MM.1S (cell line): ENCODE results near the gene HTR2B.

Experiments used
- DNase-seq: peaks from one replicate; pipeline ENCODE4 v3.0.0-alpha.2; 2015
- H2AFZ ChIP-seq: fragments of 300-600 bp; sonication (generic); 2 replicates; pipeline ENCODE4 v1.6.0; 2016; ENCODE audit warnings: antibody characterized with exemption, low read length
- H3F3A ChIP-seq: fragments of 300-600 bp; sonication (generic); 2 replicates; pipeline ENCODE4 v1.6.1; 2016; ENCODE audit warnings: mild to moderate bottlenecking, antibody characterized with exemption, low read length, moderate library complexity, mixed read lengths; ENCODE audit not compliant: insufficient read depth
- H3K27ac ChIP-seq: fragments of 300-600 bp; sonication (generic); 2 replicates; pipeline ENCODE4 v1.5.1; 2016; ENCODE audit warnings: mild to moderate bottlenecking, low read length
- H3K27me3 ChIP-seq: fragments of 300-600 bp; sonication (generic); replicated peaks from 2 replicates; pipeline ENCODE4 v1.6.0; 2016; ENCODE audit warnings: low read length; ENCODE audit not compliant: insufficient read depth
- H3K36me3 ChIP-seq: fragments of 300-600 bp; sonication (generic); replicated peaks from 2 replicates; pipeline ENCODE4 v1.6.1; 2016; ENCODE audit warnings: mild to moderate bottlenecking, low read length, mixed read lengths; ENCODE audit not compliant: insufficient read depth
- H3K4me1 ChIP-seq: fragments of 300-600 bp; sonication (generic); 2 replicates; pipeline ENCODE4 v1.6.1; 2016; ENCODE audit warnings: low read length, mixed read lengths
- H3K4me2 ChIP-seq: fragments of 300-600 bp; sonication (generic); 2 replicates; pipeline ENCODE4 v1.6.0; 2016; ENCODE audit warnings: low read depth, low read length
- H3K4me3 ChIP-seq: fragments of 300-600 bp; sonication (generic); 2 replicates; pipeline ENCODE4 v1.5.1; 2016; ENCODE audit warnings: low read length, mixed read lengths
- H3K79me2 ChIP-seq: fragments of 300-600 bp; sonication (generic); 2 replicates; pipeline ENCODE4 v1.6.1; 2016; ENCODE audit warnings: mixed run types, low read length, mixed read lengths
- H3K9ac ChIP-seq: fragments of 300-600 bp; sonication (generic); 2 replicates; pipeline ENCODE4 v1.6.1; 2016; ENCODE audit warnings: low read length, mixed read lengths
- H3K9me2 ChIP-seq: fragments of 300-600 bp; sonication (generic); replicated peaks from 2 replicates; pipeline ENCODE4 v1.6.1; 2016; ENCODE audit warnings: mild to moderate bottlenecking, low read length, mixed read lengths; ENCODE audit not compliant: insufficient read depth
- H3K9me3 ChIP-seq: fragments of 300-600 bp; sonication (generic); replicated peaks from 2 replicates; pipeline ENCODE4 v1.6.1; 2016; ENCODE audit warnings: mild to moderate bottlenecking, low read length, mixed read lengths; ENCODE audit not compliant: insufficient read depth
- H4K20me1 ChIP-seq: fragments of 300-600 bp; sonication (generic); 2 replicates; pipeline ENCODE4 v1.6.1; 2016; ENCODE audit warnings: mild to moderate bottlenecking, low read length, moderate library complexity, mixed read lengths; ENCODE audit not compliant: insufficient read depth
- EZH2 ChIP-seq: fragments of 300-600 bp; sonication (generic); optimal IDR thresholded peaks from 2 replicates; pipeline ENCODE3; 2017; ENCODE audit warnings: low read depth, mild to moderate bottlenecking, antibody characterized with exemption, low read length, mixed read lengths
- EZH2phosphoT487 ChIP-seq: fragments of 300-600 bp; sonication (generic); IDR thresholded peaks from 2 replicates; pipeline ENCODE4 v1.6.1; 2018; ENCODE audit warnings: antibody characterized with exemption, low read length
- TF ChIP-seq, protein P1 (sequence below): fragments of 300-600 bp; sonication (generic); IDR thresholded peaks from 2 replicates; pipeline ENCODE4 v1.5.1; 2016; ENCODE audit warnings: antibody characterized with exemption, low read length, mixed read lengths

The HTR2B gene

DNA sequence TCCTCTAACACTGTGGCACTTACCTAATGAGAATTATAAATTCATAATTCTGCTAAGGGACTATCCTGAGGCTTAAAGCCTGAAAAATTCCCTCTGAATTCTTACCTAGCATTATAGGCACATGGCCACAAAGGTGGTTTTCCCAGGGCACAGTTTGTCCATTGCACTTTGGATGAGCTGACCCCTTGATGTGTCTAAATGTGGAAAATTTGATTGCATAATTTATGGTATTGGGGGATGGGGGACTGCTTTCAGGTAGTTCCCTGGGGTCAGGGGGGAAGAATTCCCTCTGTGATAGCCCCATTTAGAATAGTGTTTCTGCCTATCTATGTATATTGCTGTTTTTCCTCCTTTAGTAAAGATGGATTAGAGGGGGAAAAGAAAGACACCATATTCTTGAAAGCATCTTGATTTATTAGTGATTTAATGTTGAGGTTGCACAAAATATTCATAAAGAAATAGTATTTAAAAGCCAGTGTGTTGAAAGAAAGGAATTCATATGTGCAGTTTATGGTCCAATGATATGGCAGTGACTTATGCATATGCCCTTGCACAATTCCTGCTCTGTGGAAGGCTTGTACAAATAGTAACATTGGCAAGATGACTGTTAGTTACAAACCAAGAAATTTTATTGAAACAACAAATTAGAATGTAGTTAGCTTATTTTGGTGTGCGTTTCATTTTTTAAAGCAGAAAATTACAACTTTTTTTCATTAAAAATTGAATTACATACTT is 8.7 kb upstream of the HTR2B start:
- Histone ChIP-seq H3F3A (no peaks in the 10 kb centered on the region), H3K9ac (no peak overlapping the region), H3K79me2 (peaks cover 60% of the 10 kb centered on the region), H3K27me3 (no peaks in the 10 kb centered on the region), H3K9me2 (no peaks in the 10 kb centered on the region), H3K9me3 (no peaks in the 10 kb centered on the region), H2AFZ (no peak overlapping the region), H3K27ac (no peak overlapping the region), H4K20me1 (no peaks in the 10 kb centered on the region; the same call in 1 of the 2 replicates), H3K4me1 (no peaks in the 10 kb centered on the region), H3K4me2 (no peak overlapping the region), H3K4me3 (no peak overlapping the region), H3K36me3 (0 out of 2 replicates have a peak, but pooled peaks cover under 1% of the 10 kb centered on the region)
- no peak for DNase-seq
- TF ChIP-seq, protein P1, sequence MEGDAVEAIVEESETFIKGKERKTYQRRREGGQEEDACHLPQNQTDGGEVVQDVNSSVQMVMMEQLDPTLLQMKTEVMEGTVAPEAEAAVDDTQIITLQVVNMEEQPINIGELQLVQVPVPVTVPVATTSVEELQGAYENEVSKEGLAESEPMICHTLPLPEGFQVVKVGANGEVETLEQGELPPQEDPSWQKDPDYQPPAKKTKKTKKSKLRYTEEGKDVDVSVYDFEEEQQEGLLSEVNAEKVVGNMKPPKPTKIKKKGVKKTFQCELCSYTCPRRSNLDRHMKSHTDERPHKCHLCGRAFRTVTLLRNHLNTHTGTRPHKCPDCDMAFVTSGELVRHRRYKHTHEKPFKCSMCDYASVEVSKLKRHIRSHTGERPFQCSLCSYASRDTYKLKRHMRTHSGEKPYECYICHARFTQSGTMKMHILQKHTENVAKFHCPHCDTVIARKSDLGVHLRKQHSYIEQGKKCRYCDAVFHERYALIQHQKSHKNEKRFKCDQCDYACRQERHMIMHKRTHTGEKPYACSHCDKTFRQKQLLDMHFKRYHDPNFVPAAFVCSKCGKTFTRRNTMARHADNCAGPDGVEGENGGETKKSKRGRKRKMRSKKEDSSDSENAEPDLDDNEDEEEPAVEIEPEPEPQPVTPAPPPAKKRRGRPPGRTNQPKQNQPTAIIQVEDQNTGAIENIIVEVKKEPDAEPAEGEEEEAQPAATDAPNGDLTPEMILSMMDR: no peak
- TF ChIP-seq EZH2 (no peak), EZH2phosphoT487 (no peak)

DNA sequence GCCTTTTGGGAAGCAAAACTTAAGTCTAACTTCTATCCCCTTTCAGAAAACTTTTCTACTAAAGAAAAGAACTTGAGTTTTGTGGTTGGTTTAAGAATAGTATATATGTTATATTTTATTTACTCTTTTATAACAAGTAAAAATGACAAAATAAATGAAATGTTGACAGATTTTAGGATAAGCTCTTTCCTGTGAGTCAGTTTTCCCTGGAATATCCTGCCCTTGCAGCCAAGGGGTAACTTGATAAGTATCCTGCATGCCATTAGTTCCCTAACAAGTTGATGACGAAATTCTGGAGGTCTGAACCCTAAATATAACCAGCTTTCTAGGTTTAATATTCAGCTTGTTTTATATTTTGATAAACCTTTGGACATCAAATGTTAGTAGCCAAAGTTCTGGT is 7.3 kb upstream of the HTR2B start:
- H4K20me1 ChIP-seq: no peaks in the 10 kb centered on the region; the same call in 1 of the 2 replicates
- TF ChIP-seq EZH2phosphoT487 (no peak), EZH2 (no peak)
- TF ChIP-seq, protein P1: no peak
- no peaks in the 10 kb centered on the region for H3F3A ChIP-seq
- peaks cover 61% of the 10 kb centered on the region for H3K79me2 ChIP-seq
- no peak overlapping the region for H3K27ac ChIP-seq
- H3K4me1 ChIP-seq: no peaks in the 10 kb centered on the region
- no peaks in the 10 kb centered on the region for H3K9me2 ChIP-seq
- no peak overlapping the region for H3K9ac ChIP-seq
- DNase-seq: no peak
- H3K27me3 ChIP-seq: no peaks in the 10 kb centered on the region
- H3K4me2 ChIP-seq: no peak overlapping the region
- H3K4me3 ChIP-seq: no peak overlapping the region
- no peak overlapping the region for H2AFZ ChIP-seq
- no peaks in the 10 kb centered on the region for H3K9me3 ChIP-seq
- no peaks in the 10 kb centered on the region for H3K36me3 ChIP-seq

DNA sequence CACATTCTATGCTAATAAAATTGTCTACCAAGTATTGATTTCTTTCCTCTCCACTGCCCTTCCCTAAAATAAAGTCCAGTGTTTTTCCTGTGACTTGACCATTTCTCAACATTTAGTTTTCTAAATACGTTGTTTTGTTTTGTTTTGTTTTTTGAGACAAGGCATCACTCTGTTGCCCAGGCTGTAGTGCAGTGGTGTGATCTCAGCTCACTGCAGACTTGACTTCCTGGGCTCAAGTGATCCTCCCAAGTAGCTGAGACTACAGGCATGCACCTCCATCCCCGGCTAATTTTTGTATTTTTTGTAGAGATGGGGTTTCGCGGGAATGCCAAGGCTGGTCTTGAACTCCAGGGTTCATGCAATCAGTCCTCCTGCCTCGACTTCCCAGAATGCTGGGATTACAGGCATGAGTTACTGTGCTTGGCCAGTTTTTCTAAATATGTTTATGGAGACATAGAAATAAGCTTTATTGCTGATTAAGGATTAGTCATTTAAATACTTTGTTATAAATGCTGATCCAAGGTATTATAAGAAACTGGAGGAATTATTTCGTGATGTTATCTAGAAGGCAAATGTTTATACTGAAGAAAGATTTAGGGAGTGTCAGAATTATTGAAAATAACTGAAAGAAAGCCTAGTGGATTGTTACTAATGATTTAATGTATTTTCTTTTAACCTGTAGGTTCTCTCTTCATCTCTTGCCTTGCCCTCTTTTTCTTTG is 5.7 kb upstream of the HTR2B start:
- Histone ChIP-seq H3K36me3 (no peaks in the 10 kb centered on the region), H4K20me1 (no peaks in the 10 kb centered on the region; the same call in 1 of the 2 replicates), H3K27ac (no peak overlapping the region), H3K9ac (no peak overlapping the region), H3K27me3 (no peaks in the 10 kb centered on the region), H3K9me3 (no peaks in the 10 kb centered on the region), H3K79me2 (peaks cover 51% of the 10 kb centered on the region), H3K4me2 (no peak overlapping the region), H2AFZ (no peak overlapping the region), H3K4me1 (no peaks in the 10 kb centered on the region), H3K9me2 (no peaks in the 10 kb centered on the region), H3F3A (no peaks in the 10 kb centered on the region), H3K4me3 (no peak overlapping the region)
- TF ChIP-seq EZH2phosphoT487: no peak
- TF ChIP-seq EZH2: no peak
- TF ChIP-seq, protein P1: no peak
- DNase-seq: no peak
